Skin epidermis (tissue), 12 donors: Measurements from ENCODE around the gene NTRK2.
"Not testable (repeated sequence)": the region's sequence is repeated elsewhere in the genome, so short reads cannot be mapped to it uniquely, and the experiment has no call there.

ENCODE experiments used
- H3K27ac ChIP-seq, 21 experiments: fragments of 200-600 bp; sonication (generic) in 11 of 21; one replicate each; pipeline ENCODE4 v1.5.0; 2020; ENCODE audit warnings: mild to moderate bottlenecking in 3 of 21, inconsistent platforms in 2 of 21, moderate library complexity in 2 of 21
- H3K4me3 ChIP-seq, 7 experiments: fragments of 200-600 bp; sonication (generic) in 2 of 7; one replicate each; pipeline ENCODE4 v1.5.0; 2020; ENCODE audit warnings: inconsistent platforms in 2 of 7, mild to moderate bottlenecking in 2 of 7, moderate library complexity in 1 of 7

The NTRK2 gene

DNA sequence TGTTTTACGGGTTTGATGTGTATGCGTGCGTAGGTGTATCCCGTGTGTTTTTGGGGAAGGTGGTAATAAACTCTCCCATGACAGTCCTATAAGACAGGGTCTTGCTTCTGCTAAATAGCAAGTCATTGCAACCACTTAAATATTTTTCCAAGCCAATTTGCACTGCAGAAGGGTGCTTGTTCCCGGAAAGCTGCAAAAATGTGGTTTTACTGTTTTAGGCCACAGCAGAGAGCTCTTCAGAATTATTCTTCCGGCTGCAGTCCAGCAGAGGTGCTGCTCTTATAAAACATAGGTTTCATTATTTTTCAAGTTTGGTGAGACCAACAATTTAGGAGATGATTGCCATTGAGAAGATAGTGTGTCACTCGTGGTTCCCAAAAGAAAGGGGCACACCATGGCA lies 192.8 kb downstream of the NTRK2 start:
- peak overlapping the region in 1 of 21 experiments; percentile 6 for H3K27ac ChIP-seq

DNA sequence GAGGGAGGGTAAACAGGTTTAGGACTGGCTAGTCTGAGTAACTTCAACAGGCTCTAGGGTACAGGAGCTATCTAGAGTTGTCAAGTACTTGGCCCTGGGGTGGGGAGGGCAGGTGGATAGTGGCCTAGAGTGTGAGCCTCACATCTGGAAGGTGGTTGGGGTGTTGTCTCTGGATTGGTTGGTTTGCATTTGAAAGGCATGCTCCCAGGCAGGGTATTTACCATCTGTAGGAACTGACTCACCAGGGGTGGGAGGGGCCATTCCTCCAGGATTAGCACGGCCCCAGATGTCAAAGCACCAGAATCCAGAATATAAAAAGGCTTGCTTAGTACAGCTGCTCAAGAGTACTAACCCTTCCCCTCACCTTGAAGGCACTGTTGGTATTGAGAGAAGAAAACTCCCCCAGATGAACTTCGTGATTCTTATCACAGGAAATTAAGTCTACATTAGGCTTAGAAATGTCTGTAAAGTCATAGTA lies 193.3 kb downstream of the NTRK2 start:
- Histone ChIP-seq H3K27ac (peak overlapping the region in 1 of 21 experiments; percentile 11), H3K4me3 (no peak overlapping the region)

More for the DNA sequence above, 192.8 kb downstream of the NTRK2 start:
- no peak overlapping the region for H3K4me3 ChIP-seq

DNA sequence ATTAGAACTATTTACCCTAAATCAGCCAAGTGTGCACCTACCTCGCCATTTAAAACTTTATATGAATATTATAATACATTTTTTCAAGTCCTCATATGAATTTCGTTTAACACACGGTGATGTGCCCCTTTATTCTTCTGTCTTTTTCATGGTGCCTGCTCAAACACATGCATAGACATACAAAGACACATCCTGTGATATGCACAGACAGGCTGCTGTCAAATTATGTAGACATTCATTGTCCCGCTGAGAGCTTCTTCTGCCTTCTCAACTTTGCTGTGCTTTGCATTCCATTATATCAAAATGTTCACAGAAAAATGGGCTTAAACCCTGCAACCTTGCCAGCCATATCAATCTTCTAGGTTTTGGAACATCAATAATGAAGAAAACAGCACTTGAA lies 193.8 kb downstream of the NTRK2 start:
- Histone ChIP-seq H3K4me3 (no peak overlapping the region), H3K27ac (peak overlapping the region in 1 of 21 experiments; percentile 11)

DNA sequence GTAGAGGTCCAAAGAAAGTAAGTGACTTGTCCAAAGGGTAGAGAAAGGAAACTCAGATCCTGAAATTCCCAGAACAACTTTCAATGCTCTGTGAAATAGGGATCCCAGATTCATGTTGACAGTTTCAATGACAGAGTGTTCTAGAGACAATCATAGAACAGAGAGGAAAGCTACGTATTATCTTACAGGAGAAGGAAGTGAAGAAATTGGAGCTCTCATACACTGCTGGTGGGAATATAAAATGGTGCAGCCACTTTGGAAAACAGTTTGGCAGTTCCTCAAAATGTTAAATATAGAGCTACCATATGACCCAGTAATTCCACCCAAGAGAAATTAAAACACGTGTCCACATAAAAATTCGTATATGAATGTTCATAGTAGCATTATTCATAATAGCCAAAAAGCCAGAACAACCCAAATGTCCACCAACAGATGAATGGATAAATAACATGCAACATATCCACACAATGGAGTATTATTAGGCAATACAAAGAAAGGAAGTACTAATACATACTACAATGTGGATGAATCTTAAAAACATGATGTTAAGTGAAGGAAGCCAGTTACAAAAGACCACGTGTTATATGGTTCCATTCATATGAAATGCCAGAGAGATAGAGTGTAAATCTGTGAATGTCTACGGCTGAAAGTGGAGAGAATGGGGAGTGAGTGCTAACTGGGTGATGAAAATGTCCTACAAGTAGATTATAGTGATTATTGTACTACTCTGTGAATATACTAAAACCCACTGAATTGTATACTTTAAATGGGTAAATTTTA lies 197.1 kb downstream of the NTRK2 start:
- Histone ChIP-seq H3K4me3 (no peak overlapping the region), H3K27ac (peak overlapping the region in 1 of 21 experiments; percentile 23)

DNA sequence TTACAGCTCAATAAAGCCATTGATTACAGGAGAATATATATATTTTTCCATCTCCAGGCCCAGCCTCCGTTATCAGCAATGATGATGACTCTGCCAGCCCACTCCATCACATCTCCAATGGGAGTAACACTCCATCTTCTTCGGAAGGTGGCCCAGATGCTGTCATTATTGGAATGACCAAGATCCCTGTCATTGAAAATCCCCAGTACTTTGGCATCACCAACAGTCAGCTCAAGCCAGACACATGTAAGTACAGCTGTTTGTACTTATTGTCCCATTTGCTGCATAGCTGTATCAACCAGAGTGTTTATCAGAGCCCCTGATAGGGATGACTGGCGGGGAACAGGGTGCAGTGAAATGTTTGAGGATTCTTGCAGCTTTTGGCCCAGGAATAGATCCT lies 197.7 kb downstream of the NTRK2 start:
- Histone ChIP-seq H3K27ac (no peak overlapping the region), H3K4me3 (no peak overlapping the region)

DNA sequence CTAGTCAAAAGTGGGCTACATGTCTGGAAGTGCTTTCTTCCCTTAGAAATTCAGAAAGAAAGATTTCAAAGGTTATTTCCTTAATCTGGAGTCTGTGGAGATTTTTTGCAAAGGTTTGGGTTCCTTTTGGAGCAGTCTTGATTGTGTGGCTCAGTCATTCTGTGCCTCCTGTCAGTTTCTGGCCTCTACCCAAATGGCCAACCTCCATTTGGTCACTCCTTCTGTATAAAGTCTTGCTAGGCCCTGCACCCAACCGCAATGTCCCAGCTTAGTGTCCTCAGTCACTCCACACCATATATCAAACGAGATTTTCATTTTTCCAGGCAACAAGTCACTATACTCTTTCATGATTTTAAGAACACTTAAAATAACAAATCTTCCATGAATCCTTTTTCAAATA lies 199.6 kb downstream of the NTRK2 start:
- Histone ChIP-seq H3K4me3 (no peak overlapping the region), H3K27ac (no peak overlapping the region)

DNA sequence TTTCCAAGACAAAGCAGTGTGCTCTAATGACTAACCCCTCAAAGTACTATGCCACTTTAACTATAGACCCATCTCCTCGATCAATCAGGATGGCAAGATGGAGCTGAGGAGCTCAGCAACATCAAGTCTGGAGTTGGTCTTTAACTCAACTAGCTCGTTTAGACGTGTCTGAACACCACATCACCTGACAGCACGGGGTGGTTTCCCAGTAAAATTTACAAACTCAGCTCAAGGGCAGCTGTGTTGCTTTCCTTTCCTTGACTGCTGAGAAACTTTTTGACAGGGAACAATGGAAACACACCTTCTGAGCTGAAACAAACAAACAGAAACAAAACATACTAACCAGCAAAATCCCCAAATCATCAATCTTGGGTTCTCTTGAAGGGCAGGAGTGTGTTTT lies 202.5 kb downstream of the NTRK2 start:
- no peak overlapping the region for H3K4me3 ChIP-seq
- peak overlapping the region in 3 of 21 experiments; percentile 17 to 63 (median 34) for H3K27ac ChIP-seq

DNA sequence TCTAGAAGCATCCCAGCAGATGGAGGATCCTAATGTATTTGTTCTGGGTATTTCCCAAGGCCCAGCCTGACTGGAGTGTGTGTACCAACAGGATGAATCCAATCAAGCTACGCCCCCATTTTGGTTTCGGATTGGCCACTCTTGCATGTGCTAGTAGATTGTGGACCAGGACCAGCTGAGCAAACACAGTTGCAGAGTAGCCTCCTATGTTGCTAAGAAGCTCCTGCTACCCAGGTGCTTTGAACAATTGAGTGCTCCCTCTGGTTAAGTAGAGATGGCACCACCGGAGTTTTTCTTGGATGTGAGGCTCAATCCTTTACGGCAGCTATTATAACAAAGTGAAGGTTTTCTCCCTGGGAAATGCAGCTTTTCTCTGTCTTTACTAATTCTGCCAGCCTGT lies 204.5 kb downstream of the NTRK2 start:
- Histone ChIP-seq H3K4me3 (no peak overlapping the region), H3K27ac (peak overlapping the region in 4 of 21 experiments; percentile 18 to 74 (median 51))

DNA sequence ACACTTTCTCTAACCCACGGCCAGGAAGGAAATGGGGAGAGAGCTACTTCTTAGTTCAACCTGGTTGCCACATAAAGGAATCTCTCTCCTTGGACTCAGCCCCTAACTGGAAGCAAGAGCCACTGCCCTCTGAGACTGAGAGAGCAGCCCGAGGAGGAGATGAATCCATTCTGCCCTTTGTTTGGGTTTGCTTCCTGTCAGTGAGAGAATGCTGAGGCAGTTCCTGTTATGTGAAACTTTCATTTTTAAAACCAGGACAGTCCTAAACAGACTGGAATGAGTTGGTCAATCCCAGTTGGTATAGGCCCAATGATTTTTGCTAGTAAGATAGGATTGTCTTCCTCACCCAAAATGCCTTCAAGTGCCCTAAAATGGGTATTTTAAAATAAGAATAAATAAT lies 205.1 kb downstream of the NTRK2 start:
- H3K4me3 ChIP-seq: no peak overlapping the region

DNA sequence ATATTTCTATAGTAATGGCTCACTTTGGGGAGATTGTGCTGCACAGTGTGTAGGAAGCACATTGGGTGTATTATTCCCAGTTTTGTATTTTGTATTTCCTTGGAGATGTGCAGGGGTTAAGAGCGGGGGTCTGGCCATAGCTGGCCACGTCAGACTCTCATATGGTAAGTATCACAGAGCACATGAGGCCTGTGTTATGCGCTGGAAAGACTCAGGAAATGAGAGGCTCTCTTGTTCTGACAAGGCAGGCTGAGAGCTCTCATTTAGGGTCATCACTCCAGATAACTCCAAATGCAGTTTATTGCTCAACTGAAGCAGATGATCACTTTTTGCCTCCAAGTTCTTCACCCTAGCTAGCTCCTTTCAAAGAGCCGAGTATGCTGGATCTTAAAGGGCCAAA lies 205.7 kb downstream of the NTRK2 start:
- peak overlapping the region in 4 of 21 experiments; percentile 18 to 74 (median 29) for H3K27ac ChIP-seq

More for the DNA sequence above, 205.1 kb downstream of the NTRK2 start:
- peak overlapping the region in 6 of 21 experiments; percentile 11 to 74 (median 29) for H3K27ac ChIP-seq

DNA sequence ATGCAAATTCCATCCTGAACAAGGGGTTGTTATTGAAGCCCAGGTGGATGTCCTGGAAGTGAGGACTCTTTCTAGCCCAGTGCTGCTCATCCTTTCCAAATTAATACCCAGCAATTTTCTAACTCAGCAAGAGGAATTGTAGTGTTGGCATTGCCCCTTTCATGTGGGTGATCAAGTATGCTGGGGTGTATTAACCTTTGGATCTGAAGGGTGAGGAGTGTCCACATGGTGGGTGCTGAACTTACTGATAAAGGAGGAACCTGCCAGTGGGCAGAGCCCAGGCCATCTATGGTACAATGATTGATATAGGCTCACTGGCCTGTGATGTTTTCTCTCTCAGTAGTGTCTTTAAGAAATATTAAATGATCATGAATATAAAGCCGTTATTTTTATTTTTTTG lies 210.1 kb downstream of the NTRK2 start:
- Histone ChIP-seq H3K27ac (no peak overlapping the region), H3K4me3 (no peak overlapping the region)

More for the DNA sequence above, 205.7 kb downstream of the NTRK2 start:
- H3K4me3 ChIP-seq: no peak overlapping the region

DNA sequence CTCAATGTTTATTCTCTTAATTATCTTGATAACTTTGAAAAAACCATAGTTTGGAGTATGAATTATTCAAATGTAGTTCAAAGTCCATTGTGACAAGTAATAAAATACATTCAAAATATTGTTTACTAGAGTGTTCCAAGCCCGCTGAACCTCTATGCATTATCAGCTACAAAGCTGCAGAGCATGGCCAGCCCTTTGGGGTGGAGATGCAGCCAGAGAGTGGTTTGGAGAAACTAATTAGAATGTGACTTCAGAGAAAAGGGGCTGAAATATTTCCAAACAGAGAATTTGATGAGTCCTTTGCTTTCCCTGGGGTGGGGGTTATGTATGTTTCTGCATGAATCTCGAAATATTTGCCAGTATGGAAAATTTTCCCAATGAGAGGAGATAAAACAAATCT lies 211.3 kb downstream of the NTRK2 start:
- Histone ChIP-seq H3K27ac (no peak overlapping the region), H3K4me3 (no peak overlapping the region)

DNA sequence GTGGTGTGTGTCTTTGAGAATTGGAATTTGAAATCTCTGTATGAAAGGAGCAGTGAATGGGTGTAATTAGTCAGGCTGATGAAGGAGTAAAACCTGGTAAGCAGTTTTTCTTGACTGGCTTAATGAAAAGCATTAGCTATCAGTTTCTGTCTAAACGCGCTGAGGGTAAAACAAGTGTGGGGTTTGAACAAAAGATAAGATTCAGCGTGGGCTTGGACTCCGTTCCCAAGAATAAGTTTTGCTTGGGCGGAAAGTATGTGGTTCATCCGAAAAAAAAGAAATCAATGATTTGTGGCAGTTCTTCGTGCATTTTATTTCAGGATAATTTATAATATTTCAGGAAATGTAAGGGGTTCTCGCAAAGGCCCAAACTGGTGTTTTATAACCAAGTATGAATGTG lies 217.3 kb downstream of the NTRK2 start:
- Histone ChIP-seq H3K27ac (no peak overlapping the region), H3K4me3 (no peak overlapping the region)

DNA sequence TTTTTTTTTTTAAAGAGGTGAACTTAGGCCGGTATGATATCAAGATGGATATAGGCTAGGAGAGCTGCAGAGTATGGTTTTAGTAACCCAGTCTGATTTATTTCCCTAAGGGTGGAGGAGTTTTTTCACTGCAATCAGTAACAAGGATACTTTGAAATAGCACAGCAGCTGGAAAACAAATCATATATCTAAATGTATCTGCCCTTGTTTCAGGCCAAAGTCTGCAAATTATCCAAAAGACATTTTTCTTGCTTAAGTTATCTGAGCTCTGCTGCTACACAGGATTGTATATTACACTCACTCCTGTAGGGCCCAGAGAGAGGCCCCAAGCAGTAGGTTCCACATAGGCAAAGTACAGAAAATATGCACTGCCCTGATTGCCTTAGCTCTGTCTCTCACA lies 222.4 kb downstream of the NTRK2 start:
- Histone ChIP-seq H3K4me3 (no peak overlapping the region), H3K27ac (no peak overlapping the region)

DNA sequence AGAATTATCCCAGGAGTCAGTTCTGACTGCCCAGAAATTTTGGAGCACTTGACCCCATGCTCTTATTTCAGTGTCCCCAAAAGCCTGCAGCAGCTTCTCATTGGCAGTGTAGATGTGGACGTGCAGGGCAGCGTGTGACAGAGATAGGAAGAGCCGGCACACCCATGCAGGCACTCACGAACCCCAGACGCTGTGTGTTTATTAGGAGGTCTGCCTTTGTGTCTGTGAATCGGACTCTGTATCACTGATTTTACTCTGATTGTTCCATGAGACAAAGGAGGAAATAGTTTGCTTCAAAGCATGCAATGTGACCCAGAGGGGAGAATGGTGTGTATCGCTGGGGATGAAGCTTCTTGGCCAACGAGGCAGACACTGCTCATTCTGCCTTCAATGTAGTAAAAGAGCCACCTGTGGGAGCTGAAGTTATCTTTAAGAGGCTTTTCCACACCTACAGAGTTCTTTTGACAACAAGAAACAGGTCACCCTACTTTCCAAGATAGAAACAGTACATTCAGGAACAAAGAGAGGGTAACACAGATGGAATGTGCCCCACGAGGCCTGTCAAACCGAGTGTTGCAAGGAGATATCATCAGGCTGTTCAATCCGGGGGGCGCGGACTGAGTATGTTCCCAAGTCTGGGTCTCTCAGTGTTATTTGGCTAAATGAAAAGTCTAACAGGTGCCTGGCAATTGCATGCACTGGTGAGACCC lies 224.0 kb downstream of the NTRK2 start:
- Histone ChIP-seq H3K27ac (no peak overlapping the region), H3K4me3 (no peak overlapping the region)

DNA sequence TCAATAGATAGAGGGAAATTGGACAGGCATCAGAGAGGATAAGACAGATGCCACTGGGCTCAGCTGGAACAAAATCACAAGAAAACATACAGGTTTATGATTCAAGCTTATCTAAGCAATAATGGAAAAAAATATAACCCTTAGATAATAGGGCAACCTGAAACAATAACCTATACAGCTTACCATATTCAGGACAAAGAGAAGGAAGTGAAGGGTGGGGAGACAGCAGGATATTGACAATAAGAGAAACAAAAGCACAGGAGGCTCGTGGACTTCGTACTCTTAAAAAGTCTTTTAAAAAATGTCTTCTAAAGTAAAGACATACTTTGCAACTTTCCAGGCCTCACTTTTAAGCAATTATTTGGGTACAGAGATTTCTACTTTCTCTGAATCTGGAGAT lies 225.3 kb downstream of the NTRK2 start:
- no peak overlapping the region for H3K4me3 ChIP-seq
- no peak overlapping the region for H3K27ac ChIP-seq

DNA sequence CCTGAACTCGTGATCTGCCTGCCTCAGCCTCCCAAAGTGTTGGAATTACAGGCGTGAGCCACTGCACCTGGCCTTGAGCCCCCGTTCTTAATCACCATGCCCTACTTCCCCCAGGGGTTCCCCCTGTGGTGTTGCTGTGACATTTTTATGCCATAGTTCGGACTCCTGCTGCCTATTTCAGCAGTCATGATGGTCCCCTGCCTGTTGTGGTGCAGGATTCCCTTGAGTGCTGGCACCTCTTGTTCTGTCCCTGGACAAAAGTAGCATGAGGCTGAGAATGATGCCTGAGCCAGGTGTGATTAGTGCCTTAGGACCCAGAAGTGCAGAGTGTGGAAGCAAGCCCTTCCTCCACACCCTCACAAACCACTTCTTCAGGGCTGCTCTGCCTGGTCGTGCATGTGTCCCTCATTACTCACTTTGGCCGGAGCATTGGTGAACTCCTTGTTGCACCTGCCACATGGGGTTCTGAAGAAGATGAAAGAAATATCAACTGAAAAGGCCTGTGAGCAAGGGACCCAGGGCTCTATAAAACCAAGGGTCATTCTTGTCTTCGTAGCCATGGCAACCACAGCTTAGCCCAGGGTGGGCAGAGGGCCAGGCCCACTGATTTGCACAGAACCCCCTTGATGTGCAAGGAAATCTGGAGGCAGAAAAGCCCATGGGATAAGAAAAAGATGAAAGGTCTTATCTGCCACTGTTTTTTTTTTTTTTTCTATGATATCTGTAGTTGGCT lies 228.0 kb downstream of the NTRK2 start:
- Histone ChIP-seq H3K27ac (no peak overlapping the region), H3K4me3 (no peak overlapping the region)

DNA sequence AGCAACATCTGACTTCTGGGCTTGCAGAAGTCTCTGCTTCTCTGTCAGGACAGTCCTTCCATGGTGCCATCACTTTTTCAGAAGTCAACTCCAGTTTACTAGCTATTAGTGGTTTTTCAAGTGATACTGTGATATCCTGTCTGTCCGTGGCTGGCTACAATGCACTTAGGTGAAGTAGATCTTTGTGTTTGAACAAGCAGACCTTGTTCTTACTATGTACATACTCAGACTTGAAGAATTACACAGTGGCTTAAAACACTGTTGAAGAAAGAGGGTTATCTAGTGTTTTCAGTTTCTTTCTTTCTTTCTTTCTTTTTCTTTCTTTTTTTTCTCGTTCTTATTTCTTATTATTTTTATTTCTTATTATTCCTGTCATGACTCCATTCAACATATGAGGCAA lies 228.7 kb downstream of the NTRK2 start:
- H3K27ac ChIP-seq: no peak overlapping the region
- no peak overlapping the region for H3K4me3 ChIP-seq

DNA sequence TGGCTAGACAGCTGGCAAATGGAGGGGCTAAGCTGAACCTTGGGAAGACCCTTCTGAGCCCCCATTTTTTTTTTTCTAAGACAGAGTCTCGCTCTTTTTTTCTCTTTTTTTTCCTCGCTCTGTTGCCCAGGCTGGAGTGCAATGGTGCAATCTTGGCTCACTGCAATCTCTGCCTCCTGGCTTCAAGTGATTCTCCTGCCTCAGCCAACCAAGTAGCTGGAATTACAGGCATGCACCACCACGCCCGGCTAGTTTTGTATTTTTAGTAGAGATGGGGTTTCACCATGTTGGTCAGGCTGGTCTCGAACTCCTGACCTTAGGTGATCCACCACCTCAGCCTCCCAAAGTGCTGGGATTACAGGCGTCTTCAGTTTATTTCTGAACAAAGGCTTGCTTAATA lies 229.1 kb downstream of the NTRK2 start:
- not testable (repeated sequence) for H3K27ac ChIP-seq, H3K4me3 ChIP-seq

DNA sequence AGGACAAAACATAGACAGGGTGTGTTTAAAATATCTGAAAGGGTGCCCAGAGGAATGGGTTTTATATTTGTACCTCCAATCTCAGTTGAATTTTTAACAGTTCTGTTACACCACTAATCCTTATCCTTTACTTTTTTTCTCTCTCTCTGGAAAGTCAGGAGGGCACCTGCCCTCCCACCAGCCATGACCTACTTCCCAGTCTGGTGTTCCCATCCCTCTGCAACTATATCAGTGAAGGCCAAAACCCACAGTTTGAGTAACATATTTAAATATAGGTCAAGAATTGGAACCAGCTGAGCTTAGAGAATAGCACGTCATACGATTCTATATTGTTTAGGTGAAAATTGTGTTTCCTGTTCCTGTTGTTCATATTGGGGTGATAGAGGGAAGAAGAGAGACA lies 229.8 kb downstream of the NTRK2 start:
- Histone ChIP-seq H3K4me3 (no peak overlapping the region), H3K27ac (no peak overlapping the region)
